ENCODE measurements around the gene SLC12A7. TPM values are rescaled to one million over a fixed set of nuclear protein-coding genes. Genes with fewer than 3 reads are reported as not detected.

Gene SLC12A7
- total and polyA plus RNA-seq, 2 donors = 12.2 to 23.5 TPM

DNA sequence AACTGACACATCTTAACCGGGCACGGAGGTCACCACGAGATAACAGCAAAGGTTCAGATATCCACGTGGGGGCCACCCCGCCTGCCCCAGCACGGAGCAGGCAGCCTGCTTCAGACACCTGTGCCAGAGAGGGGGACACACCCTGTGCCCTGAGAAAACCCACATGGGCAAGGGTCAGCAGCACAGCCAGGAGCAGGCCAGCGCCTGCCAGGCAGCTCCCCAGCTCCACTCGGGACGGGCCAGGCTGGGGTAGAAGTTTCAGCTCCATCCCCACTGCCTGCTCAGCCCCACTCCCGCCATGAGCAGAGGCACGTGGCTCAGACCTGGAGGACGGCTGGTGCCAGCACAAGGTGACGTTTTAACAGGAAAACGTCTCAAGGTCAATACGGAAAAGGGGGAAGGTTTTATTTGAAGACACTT, 22.2 kb downstream of the SLC12A7 start:
- DNase-seq (ENCODE audit: low read depth in 6 of 9, low spot score in 9 of 9) = no peak
- H3K27me3 ChIP-seq (ENCODE audit: control insufficient read depth in 2 of 2, insufficient read depth in 1 of 2, low read length in 1 of 2) = no peaks in the 10 kb centered on the region
- WGBS = 91% methylated on average over 15 of the region's 15 CpGs
- H3K27ac ChIP-seq (ENCODE audit: low read depth in 1 of 2, low read length in 1 of 2) = no peak overlapping the region
- peaks cover 0 to 9% of the 10 kb centered on the region in 2 donors for H3K4me1 ChIP-seq (ENCODE audit: control insufficient read depth in 2 of 2, insufficient read depth in 2 of 2, low read length in 2 of 2)
- peaks cover 0 to under 1% of the 10 kb centered on the region in 2 donors for H3K9me3 ChIP-seq (ENCODE audit: control insufficient read depth in 2 of 2, insufficient read depth in 1 of 2, low read length in 1 of 2)
- H3K4me3 ChIP-seq (ENCODE audit: low read length in 2 of 2) = no peak overlapping the region
- peaks cover 46 to 74% of the 10 kb centered on the region in 2 donors for H3K36me3 ChIP-seq (ENCODE audit: control insufficient read depth in 2 of 2, insufficient read depth in 2 of 2, low read length in 1 of 2)

DNA sequence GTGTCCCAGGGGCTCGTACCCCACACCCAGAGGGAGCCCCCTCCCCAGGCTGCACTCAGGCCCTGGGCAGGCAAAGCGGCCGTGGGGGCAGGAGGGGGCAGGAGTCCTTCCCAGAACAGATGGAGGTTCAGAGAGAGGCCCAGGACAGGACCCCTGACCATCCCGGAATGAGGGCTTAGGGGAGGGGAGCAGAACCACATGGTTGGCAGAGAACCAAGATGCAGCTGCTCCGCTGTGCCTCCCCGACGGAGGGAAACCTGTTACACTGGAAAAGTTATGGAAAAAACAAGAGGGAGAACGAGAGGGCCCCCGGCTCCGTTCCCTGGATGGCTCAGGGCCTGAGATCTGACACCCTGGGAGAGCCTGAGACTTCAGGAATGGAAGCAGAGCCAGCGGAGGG, 22.7 kb downstream of the SLC12A7 start:
- H3K4me1 ChIP-seq (ENCODE audit: control insufficient read depth in 2 of 2, insufficient read depth in 2 of 2, low read length in 2 of 2) = peaks cover 0 to 4% of the 10 kb centered on the region in 2 donors
- peaks cover 51 to 79% of the 10 kb centered on the region in 2 donors for H3K36me3 ChIP-seq (ENCODE audit: control insufficient read depth in 2 of 2, insufficient read depth in 2 of 2, low read length in 1 of 2)
- WGBS = 94% methylated on average over 11 of the region's 11 CpGs
- H3K27ac ChIP-seq (ENCODE audit: low read depth in 1 of 2, low read length in 1 of 2) = no peak overlapping the region
- H3K27me3 ChIP-seq (ENCODE audit: control insufficient read depth in 2 of 2, insufficient read depth in 1 of 2, low read length in 1 of 2) = no peaks in the 10 kb centered on the region
- DNase-seq (ENCODE audit: low read depth in 6 of 9, low spot score in 9 of 9) = no peak
- peaks cover 0 to 5% of the 10 kb centered on the region in 2 donors for H3K9me3 ChIP-seq (ENCODE audit: control insufficient read depth in 2 of 2, insufficient read depth in 1 of 2, low read length in 1 of 2)
- no peak overlapping the region for H3K4me3 ChIP-seq (ENCODE audit: low read length in 2 of 2)

DNA sequence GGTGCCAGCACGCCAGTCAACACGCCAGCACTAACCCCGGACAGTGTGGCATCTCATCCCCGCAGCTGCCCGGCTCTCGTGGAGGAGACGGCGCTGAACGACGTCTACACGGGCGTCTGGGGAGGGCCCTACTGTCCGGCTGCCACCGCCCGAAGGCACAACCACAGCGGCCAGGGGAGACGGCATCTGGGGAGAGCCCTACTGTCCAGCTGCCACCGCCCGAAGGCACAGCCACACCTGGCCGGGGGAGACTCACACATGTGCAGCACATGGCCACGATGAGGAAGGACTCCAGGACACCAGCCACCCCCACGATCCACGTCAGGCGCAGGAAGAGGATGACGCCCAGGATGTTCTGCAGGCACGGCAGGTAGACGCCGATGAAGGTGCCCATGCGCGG, 23.1 kb downstream of the SLC12A7 start:
- Histone ChIP-seq H3K27me3 (ENCODE audit: control insufficient read depth in 2 of 2, insufficient read depth in 1 of 2, low read length in 1 of 2) (no peaks in the 10 kb centered on the region), H3K27ac (ENCODE audit: low read depth in 1 of 2, low read length in 1 of 2) (no peak overlapping the region), H3K4me3 (ENCODE audit: low read length in 2 of 2) (no peak overlapping the region), H3K36me3 (ENCODE audit: control insufficient read depth in 2 of 2, insufficient read depth in 2 of 2, low read length in 1 of 2) (peaks cover 54 to 81% of the 10 kb centered on the region in 2 donors), H3K9me3 (ENCODE audit: control insufficient read depth in 2 of 2, insufficient read depth in 1 of 2, low read length in 1 of 2) (peaks cover 0 to 8% of the 10 kb centered on the region in 2 donors), H3K4me1 (ENCODE audit: control insufficient read depth in 2 of 2, insufficient read depth in 2 of 2, low read length in 2 of 2) (peaks cover 0 to under 1% of the 10 kb centered on the region in 2 donors)
- WGBS = 97% methylated on average over 30 of the region's 30 CpGs
- DNase-seq (ENCODE audit: low read depth in 6 of 9, low spot score in 9 of 9) = no peak

DNA sequence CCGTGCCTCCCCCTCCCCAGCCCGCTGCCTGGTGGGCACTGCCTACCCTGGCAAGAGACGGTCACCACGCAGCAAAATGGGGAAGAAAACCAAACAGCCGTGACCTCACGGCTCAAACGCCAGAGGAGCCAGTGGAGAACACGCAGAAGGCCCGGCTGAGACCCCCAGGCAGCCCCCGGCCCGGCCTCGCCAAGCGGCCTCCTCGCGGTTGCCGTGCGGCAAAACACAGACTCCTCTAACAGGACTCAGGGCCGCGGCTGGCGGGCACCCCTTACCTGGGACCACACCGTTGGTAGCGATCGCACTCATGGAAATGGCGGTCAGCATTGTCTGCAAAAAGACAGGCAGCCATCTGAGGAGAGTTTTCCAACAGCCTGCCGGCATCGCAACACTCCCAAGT, 23.8 kb downstream of the SLC12A7 start:
- Histone ChIP-seq H3K27ac (ENCODE audit: low read depth in 1 of 2, low read length in 1 of 2) (no peak overlapping the region), H3K4me1 (ENCODE audit: control insufficient read depth in 2 of 2, insufficient read depth in 2 of 2, low read length in 2 of 2) (no peaks in the 10 kb centered on the region), H3K4me3 (ENCODE audit: low read length in 2 of 2) (no peak overlapping the region), H3K36me3 (ENCODE audit: control insufficient read depth in 2 of 2, insufficient read depth in 2 of 2, low read length in 1 of 2) (peaks cover 52 to 81% of the 10 kb centered on the region in 2 donors), H3K27me3 (ENCODE audit: control insufficient read depth in 2 of 2, insufficient read depth in 1 of 2, low read length in 1 of 2) (no peaks in the 10 kb centered on the region), H3K9me3 (ENCODE audit: control insufficient read depth in 2 of 2, insufficient read depth in 1 of 2, low read length in 1 of 2) (peaks cover 0 to 8% of the 10 kb centered on the region in 2 donors)
- WGBS = 98% methylated on average over 26 of the region's 26 CpGs
- DNase-seq (ENCODE audit: low read depth in 6 of 9, low spot score in 9 of 9) = no peak

DNA sequence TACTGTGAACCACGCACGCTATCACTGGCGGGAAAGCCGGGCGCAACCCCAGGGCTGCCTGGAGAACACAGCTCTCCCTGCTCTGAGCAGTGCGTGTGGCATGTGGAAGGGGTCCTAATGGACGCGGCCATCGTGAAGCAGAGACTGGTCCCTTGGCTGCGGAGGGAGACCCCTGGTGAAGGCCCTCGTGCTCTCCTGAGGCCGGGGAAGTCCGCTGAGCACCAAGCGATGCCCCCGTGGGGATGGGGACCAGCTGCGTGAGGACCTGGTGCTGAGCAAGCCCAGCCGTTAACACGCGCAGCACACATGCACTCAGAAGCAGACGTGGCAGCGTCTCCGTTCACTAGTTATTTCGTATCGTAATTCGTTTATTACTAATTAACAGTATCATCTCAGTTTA, 24.4 kb downstream of the SLC12A7 start:
- Histone ChIP-seq H3K4me3 (ENCODE audit: low read length in 2 of 2) (no peak overlapping the region), H3K36me3 (ENCODE audit: control insufficient read depth in 2 of 2, insufficient read depth in 2 of 2, low read length in 1 of 2) (peaks cover 52 to 79% of the 10 kb centered on the region in 2 donors), H3K4me1 (ENCODE audit: control insufficient read depth in 2 of 2, insufficient read depth in 2 of 2, low read length in 2 of 2) (no peaks in the 10 kb centered on the region), H3K9me3 (ENCODE audit: control insufficient read depth in 2 of 2, insufficient read depth in 1 of 2, low read length in 1 of 2) (peaks cover 0 to 8% of the 10 kb centered on the region in 2 donors), H3K27me3 (ENCODE audit: control insufficient read depth in 2 of 2, insufficient read depth in 1 of 2, low read length in 1 of 2) (no peaks in the 10 kb centered on the region), H3K27ac (ENCODE audit: low read depth in 1 of 2, low read length in 1 of 2) (no peak overlapping the region)
- no peak for DNase-seq (ENCODE audit: low read depth in 6 of 9, low spot score in 9 of 9)
- WGBS = 99% methylated on average over 25 of the region's 25 CpGs

DNA sequence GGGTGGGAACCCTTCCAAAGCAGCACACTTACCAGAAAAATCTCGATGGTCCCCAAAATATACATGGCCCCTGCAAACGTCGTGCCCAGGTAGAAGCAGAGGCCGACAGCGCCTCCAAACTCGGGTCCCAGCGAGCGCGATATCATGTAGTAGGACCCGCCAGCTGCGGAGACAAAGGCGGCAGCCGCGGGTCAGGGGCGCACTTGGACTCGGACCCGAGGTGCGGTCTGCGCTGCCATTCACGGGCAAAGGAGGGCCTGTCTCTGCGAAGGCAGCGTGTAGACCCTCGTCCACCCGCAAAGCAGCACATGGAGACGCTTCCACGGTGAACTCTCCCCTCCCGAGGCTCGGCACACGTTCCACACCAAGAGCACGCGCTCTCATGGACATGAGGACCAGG, 25.0 kb downstream of the SLC12A7 start:
- Histone ChIP-seq H3K4me3 (ENCODE audit: low read length in 2 of 2) (no peak overlapping the region), H3K27ac (ENCODE audit: low read depth in 1 of 2, low read length in 1 of 2) (no peak overlapping the region), H3K36me3 (ENCODE audit: control insufficient read depth in 2 of 2, insufficient read depth in 2 of 2, low read length in 1 of 2) (peaks cover 52 to 73% of the 10 kb centered on the region in 2 donors), H3K9me3 (ENCODE audit: control insufficient read depth in 2 of 2, insufficient read depth in 1 of 2, low read length in 1 of 2) (peaks cover 0 to 8% of the 10 kb centered on the region in 2 donors), H3K4me1 (ENCODE audit: control insufficient read depth in 2 of 2, insufficient read depth in 2 of 2, low read length in 2 of 2) (no peaks in the 10 kb centered on the region), H3K27me3 (ENCODE audit: control insufficient read depth in 2 of 2, insufficient read depth in 1 of 2, low read length in 1 of 2) (no peaks in the 10 kb centered on the region)
- WGBS = 98% methylated on average over 31 of the region's 31 CpGs
- DNase-seq (ENCODE audit: low read depth in 6 of 9, low spot score in 9 of 9) = no peak

DNA sequence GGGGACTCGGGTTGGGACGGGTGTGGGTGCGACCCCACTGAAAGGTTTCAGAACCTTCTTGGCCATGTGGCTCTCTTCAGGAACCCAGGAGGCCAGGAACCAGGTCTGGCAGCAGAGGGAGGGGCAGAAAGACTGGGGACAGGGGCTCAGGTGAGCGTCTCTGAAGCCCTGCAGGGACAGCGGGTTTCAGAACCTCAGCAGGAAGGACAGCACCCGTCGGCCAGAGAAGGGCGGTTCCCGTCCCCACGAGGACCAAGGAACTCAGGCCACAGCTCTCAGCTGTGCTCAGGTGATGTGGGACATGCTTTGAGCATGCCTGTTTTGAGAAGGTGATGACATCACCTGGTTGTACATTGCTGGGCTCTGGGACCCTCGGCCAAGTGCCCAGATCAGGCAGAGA, 25.7 kb downstream of the SLC12A7 start:
- 92% methylated on average over 11 of the region's 11 CpGs for WGBS

DNA sequence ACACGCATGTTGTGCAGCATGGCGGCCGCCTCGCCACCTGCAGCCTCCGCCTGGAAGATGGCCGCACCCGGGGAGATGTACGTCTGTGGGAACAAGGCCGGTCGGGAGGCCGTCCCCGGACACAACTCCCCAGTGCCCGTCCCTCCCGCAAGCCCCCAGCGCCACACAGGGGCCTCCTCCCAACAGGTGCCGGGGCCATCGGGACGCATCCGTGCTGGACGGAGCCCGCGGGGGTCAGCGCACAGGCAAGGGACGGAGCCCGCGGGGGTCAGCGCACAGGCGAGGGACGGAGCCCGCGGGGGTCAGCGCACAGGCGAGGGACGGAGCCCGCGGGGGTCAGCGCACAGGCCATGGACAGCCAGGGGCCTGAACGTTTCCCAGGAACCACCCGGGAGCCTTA, 26.5 kb downstream of the SLC12A7 start:
- no peak for DNase-seq (ENCODE audit: low read depth in 6 of 9, low spot score in 9 of 9)
- Histone ChIP-seq H3K36me3 (ENCODE audit: control insufficient read depth in 2 of 2, insufficient read depth in 2 of 2, low read length in 1 of 2) (peaks cover 47 to 71% of the 10 kb centered on the region in 2 donors), H3K27me3 (ENCODE audit: control insufficient read depth in 2 of 2, insufficient read depth in 1 of 2, low read length in 1 of 2) (no peaks in the 10 kb centered on the region), H3K4me3 (ENCODE audit: low read length in 2 of 2) (no peak overlapping the region), H3K27ac (ENCODE audit: low read depth in 1 of 2, low read length in 1 of 2) (no peak overlapping the region), H3K4me1 (ENCODE audit: control insufficient read depth in 2 of 2, insufficient read depth in 2 of 2, low read length in 2 of 2) (no peaks in the 10 kb centered on the region), H3K9me3 (ENCODE audit: control insufficient read depth in 2 of 2, insufficient read depth in 1 of 2, low read length in 1 of 2) (peaks cover 0 to 8% of the 10 kb centered on the region in 2 donors)
- WGBS = 98% methylated on average over 39 of the region's 39 CpGs

More for the DNA sequence above, 25.7 kb downstream of the SLC12A7 start:
- Histone ChIP-seq H3K9me3 (ENCODE audit: control insufficient read depth in 2 of 2, insufficient read depth in 1 of 2, low read length in 1 of 2) (peaks cover 0 to 8% of the 10 kb centered on the region in 2 donors), H3K4me3 (ENCODE audit: low read length in 2 of 2) (no peak overlapping the region), H3K27me3 (ENCODE audit: control insufficient read depth in 2 of 2, insufficient read depth in 1 of 2, low read length in 1 of 2) (no peaks in the 10 kb centered on the region), H3K27ac (ENCODE audit: low read depth in 1 of 2, low read length in 1 of 2) (no peak overlapping the region), H3K4me1 (ENCODE audit: control insufficient read depth in 2 of 2, insufficient read depth in 2 of 2, low read length in 2 of 2) (no peaks in the 10 kb centered on the region), H3K36me3 (ENCODE audit: control insufficient read depth in 2 of 2, insufficient read depth in 2 of 2, low read length in 1 of 2) (peaks cover 48 to 73% of the 10 kb centered on the region in 2 donors)
- DNase-seq (ENCODE audit: low read depth in 6 of 9, low spot score in 9 of 9) = no peak

DNA sequence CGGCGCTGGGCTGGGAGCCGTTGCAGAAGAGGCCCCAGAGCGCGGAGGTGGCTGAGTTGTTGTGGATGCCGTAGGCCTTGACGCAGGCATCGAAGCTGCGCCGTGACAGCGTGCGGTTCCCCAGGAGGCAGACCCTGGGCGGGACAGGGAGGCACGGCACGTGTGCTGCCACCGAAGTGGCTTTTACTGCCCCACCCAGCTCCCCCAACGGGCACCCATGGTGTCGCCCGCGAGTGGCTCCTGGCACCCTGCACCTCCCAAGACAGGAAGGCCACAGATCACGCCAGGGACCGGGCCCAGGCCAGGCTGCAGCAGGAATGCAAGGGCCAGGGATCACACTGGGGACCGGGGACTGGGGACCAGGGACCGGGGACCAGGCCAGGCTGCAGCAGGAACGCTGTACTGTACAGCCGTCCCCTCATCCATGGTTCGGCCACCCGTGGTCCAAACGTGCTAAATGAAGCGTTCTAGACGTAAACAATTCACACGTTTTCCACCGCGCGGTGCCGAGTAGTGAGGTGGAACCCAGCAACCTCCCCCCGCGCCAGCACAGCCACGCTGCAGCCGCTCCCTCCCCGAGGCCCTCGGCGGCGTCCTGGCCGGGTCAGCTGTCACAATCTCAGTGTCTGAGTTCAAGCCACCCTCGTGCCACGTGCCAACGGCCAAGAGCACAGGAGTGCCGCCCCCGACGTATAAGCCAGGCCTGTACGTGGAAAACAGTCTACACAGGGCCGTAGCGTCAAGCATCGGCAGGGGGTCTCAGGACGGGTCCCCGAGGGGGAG, 27.8 kb downstream of the SLC12A7 start:
- no peak overlapping the region for H3K27ac ChIP-seq (ENCODE audit: low read depth in 1 of 2, low read length in 1 of 2)
- H3K27me3 ChIP-seq (ENCODE audit: control insufficient read depth in 2 of 2, insufficient read depth in 1 of 2, low read length in 1 of 2) = no peaks in the 10 kb centered on the region
- H3K9me3 ChIP-seq (ENCODE audit: control insufficient read depth in 2 of 2, insufficient read depth in 1 of 2, low read length in 1 of 2) = peaks cover 0 to 8% of the 10 kb centered on the region in 2 donors
- H3K4me3 ChIP-seq (ENCODE audit: low read length in 2 of 2) = no peak overlapping the region
- no peaks in the 10 kb centered on the region for H3K4me1 ChIP-seq (ENCODE audit: control insufficient read depth in 2 of 2, insufficient read depth in 2 of 2, low read length in 2 of 2)
- no peak for DNase-seq (ENCODE audit: low read depth in 6 of 9, low spot score in 9 of 9)
- peaks cover 51 to 68% of the 10 kb centered on the region in 2 donors for H3K36me3 ChIP-seq (ENCODE audit: control insufficient read depth in 2 of 2, insufficient read depth in 2 of 2, low read length in 1 of 2)
- 96% methylated on average over 57 of the region's 57 CpGs for WGBS
